G401.6 (cell line): ENCODE results near the gene OSMR.

Experiments used
- FAIRE-seq: peaks from 2 replicates; lab custom pipeline; 2012; peaks lifted over from hg19 to GRCh38; lab: Jason Lieb, UNC

OSMR gene

DNA sequence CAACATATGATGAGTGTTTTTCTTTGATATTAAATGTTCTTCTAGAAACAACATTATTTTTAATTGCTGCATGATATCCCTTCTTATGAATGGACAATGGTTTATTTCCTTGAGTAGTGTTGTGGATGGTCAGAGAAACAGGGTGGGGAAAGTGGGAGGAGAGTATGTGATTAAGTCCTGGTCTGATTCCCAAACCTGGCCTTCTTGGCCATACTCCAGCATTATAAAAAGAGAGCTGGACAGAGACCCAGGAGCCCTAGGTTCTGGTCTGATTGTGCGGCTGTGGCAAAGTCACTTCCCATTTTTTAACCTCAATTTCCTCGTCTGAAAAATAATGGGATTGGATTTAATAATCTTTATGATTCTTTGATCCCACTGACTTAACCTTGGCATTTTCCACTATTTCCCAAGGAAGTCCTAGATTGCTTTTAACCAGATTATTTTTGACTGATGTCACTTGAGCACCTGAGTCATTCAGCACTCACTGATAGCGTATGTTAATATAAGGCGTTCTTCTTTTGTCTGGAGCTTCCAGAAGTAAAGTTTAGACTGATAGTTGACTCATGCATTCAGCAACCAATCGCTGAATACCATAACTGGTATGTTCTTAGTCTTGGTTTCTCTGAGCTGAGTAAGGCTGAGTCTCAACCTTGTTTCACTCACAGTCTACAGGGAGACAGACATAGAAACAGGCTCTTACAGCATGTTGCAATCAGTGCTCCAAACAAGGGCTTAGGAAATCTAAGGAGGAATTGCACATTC, 26.2 kb downstream of the OSMR start:
- no peak for FAIRE-seq

DNA sequence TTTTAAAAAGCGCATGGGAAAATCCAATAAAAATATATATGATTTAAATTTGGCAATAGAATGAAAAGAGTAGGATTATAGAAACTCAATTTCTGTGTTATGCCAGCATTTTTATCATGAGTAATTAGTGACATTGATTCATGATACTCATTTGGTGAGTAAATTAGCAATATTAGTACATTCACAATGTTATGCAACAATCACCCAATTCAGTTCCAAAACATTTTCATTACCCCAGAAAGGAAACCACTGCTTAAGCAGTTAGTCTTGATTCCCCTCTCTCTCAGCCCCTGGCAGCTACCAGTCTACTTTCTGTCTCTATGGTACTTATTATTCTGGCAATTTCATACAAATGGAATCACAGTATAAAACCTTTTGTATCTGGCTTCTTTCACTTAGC, 27.0 kb downstream of the OSMR start:
- FAIRE-seq: no peak

DNA sequence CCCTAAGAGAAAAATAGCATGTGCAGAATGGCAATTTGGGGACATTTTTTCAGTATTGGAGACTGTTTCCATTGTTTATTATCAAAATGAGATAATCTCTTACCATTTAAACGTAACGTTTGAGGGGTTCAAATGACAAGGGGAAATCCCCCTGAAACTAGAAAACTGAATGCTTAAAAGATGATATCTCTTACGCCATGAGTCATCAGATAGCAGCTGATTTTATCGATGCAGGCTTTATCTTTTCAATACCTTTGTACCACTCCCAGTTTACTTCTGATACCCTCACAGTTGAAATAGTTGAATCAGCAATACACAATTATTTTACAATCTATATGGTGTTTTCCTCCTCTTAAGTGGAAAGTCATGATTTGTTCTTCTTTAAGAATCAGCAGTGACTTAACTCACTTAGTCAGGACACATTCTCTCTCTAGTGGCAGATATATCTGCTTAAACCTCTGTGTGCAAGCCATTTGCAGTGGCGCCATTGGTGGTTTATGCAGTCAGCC, 29.2 kb downstream of the OSMR start:
- FAIRE-seq: no peak

DNA sequence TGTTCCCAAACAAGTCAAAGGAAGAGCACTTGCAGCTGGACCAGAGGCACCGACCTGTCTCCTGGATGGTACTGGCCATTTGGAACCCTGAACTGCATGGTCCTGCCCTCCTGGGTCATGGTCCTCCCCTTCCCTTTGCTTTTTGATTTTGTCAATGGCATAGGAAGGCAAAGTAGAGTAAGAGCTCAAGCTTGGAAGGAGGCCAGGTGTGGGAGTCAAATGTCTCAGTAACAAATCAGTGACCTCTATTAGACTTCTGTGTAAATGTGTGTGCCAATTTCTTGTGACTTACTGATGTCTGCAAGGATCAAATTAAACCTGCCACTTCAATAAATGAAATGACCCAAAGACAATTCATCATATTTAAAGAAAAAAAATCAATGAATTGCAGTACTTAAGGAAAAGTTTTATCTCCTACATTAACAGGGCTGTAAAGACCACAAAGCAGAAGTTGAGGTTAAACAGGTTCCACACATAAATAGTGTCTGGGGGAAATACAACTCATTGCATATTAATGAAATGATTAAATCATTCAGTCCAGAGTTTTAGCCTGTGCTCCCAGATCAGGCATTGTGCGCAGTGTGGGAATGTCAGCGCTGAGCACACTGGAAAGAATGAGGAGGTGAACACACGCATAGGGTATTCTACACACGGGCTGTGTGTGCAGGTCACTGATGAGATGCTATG, 32.7 kb downstream of the OSMR start:
- no peak for FAIRE-seq

DNA sequence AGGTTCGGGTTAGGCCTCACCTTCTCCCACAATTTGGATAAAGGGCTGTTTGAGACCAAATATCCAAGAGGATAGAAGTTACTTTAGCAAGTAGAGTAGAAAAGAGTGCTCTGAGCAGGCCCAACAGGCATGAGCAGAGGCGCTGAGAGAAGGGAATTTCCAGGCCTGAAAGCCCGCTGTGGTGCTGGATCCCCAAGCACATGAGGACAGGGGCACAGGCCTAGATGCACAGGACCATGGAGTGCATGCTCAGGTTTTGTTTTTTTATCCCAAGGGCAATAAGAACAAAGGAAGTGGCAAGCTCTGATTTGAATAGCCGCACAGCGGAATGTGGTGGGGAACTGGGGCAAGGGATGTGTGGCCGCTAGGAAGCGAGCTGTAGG, 33.3 kb downstream of the OSMR start:
- FAIRE-seq: no peak

DNA sequence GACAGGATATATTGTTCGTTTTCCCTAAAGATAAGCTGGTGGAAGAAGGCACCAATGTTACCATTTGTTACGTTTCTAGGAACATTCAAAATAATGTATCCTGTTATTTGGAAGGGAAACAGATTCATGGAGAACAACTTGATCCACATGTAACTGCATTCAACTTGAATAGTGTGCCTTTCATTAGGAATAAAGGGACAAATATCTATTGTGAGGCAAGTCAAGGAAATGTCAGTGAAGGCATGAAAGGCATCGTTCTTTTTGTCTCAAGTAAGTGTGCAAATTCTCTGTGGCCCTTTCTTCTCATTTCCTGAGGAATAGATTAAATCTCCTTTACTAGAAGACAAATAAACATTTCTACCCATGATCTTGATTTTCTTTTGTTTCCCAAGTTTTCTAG, 38.0 kb downstream of the OSMR start:
- FAIRE-seq: no peak

DNA sequence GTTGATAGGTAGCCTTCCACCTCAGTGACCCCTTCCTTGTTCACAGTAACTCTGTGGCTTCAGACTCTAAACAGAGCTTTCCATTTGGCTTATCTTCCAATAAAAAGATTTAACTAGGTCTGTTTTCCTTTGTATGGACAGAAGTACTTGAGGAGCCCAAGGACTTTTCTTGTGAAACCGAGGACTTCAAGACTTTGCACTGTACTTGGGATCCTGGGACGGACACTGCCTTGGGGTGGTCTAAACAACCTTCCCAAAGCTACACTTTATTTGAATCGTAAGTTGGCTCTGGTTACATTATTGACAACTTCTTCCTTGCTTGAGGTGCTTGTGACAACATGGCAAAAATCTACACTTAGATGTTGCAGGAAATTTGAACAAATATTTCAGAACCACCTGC, 39.4 kb downstream of the OSMR start:
- FAIRE-seq: no peak

DNA sequence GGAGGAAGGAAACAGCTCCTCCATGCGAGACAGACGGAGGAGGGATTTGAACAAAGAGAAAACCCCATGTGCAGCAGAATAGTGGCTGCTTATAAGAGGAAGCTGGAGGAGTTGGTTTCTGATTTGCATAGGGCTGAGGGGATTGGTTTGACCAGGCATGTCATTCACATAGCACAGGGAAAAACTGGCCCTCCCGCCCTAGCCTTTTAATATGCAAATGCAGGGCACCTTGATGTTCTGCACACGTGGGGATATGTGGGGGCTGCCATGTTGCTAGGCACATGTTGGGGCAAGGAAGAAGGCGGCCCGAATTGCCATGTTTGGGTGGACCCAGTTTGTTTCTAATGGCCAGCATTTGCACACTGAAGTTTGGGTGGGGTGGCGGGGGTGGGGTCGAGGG, 42.2 kb downstream of the OSMR start:
- no peak for FAIRE-seq

DNA sequence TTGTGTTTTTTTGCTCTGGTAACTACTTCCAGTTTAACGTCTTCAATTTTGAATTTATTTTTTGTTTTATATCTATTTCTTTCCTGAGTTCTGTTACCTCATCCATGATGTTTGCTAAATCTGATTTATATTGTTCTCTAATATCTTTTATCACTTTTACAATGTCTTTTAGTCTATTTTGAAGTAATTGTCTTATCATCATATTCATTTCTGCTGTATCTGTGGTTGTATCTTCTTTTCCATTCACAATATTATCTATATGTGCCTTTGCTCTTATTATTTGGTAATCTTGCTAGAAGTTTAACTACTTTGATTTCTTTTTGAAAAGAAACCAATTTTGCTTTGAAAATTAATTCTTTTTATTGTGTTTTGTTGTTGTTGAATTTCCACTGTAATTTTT, 43.6 kb downstream of the OSMR start:
- no peak for FAIRE-seq

DNA sequence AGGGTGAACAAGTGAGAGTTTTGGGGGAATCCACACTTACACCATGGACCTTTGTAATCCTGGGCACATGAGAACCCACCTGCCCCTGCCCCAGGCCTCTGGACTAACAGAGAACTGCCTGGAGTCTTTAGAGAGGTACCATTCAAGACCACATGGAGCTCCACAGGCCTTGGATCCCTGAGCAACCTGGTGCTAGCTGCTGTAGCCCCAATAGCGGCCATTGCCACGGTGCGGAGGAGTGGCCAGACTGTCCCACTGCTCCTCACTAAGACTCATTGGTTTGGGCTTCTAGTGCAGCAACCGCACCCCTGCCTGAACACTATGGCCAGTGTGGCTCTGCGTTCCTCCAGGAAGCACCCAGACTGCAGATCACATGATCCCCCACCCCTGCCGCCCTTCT, 45.8 kb downstream of the OSMR start:
- FAIRE-seq: no peak

DNA sequence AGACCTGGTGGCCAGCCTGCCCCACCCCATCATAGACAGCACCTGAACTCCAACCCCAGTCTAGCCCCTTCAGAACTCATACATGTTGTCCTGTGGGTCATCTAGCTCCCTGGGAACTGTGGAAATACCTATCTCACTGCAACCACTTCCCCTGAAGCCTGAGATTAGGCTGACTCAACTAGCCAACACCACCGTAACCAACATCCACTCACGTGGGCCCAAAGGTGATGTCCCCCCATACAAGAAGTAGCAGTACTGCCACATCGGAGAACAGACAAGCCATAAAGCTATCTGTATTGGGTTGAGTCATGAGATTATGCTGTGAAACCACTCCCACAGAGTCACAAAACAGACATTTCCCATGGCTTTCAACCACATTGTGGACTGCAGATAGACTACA, 46.6 kb downstream of the OSMR start:
- no peak for FAIRE-seq

DNA sequence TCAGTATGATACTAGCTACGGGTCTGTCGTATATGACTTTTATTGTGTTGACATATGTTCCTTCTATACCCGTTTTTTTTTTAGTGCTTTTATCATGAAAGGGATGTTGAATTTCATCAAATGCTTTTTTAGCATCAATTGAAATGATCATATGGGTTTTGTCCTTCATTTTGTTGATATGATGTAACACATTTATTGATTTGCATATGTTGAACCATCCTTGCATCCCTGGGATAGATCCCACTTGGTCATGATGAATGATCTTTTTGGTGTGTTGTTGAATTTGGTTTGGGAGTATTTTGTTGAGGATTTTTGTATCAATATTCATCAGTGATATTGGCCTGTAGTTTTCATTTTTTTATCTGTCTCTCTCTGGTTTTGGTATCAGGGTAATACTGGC, 50.9 kb downstream of the OSMR start:
- FAIRE-seq: no peak

DNA sequence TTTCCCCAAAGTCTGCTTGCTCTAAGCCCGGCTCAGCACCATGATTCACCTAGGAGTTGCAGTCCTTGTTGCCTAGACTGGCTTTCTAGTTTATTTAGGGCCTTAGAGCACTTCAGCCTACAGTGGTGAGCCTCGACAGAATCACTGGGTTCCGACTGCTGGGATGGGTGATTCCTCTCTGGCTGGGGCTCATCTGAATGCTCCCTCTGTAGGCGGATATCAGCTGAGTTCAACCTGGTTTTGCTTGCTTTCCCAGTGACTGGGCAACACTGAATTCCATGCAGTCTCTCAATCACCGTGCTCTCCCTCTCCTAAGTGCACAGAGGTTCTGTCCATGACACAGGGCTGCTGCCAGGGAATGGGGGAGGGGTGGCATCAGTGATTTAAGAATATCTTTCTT, 54.1 kb downstream of the OSMR start:
- FAIRE-seq: no peak

DNA sequence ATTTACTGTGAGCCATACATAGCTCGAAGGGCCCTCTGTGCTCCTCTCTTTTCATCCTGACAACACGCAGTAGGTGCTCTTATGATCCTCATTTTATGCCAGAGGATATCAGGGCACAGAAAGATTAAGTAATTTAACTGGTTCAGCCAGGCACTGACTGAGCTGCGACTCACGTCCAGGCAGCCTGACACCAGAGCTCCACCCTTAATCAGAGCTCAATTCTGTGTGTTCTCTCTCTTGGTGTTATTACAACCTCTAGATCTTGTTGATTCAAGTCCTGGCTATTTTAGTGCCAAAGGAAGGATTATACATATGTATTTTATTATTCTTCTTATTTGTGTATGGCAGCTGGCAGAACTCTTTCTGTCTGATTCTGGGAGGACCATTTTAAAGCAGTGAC, 59.7 kb downstream of the OSMR start:
- FAIRE-seq: no peak

DNA sequence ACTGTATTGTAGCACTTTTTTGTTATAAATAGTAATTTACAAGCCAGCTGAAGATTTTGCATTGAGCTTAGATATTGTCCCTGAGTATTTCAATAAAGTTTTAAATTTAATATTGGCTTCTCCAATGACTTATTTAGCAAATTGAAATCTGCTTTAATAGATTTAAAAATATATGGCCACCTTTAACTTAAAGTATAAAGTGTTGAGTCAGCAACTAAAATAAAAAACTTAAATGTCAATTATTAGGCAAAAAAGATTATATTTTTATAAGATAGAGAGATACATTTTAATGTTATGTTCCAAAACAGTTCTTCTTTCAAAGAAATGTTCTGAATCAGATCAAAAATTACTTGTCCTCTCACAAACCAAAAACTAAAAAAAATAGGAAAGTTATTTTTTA, 60.7 kb downstream of the OSMR start:
- FAIRE-seq: no peak

DNA sequence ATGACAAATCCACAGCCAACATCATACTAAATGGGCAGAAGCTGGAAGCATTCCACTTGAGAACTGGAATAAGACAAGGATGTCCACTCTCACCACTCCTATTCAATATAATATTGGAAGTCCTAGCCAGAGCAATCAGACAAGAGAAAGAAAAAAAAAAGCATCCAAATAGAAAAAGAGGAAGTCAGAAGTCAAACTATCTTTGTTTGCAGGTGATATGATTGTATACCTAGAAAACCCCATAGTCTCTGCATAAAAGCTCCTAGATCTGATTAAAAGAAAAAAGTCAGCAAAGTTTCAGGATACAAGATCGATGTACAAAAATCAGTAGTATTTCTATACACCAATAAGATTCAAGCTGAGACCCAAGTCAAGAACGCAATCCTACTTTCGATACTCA, 66.1 kb downstream of the OSMR start:
- FAIRE-seq: no peak

DNA sequence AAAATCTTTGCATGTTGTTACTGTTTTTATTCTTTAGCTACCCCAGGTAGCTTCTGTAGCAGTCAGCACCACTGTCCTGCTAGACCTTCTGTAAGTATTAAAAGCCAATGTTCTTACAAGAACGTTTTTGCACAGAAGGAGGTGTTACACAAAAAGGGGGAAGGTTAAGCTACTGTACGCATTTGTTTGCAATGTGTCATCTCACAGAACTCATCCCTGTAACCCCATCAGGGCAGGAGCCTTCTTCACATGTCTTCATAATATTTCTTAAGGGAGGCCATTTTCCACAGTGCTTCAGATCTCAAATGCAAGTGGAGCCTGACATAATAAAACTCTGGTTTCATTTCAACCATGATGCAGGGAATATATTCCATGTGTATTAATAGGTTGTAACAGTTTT, 67.9 kb downstream of the OSMR start:
- FAIRE-seq: no peak

DNA sequence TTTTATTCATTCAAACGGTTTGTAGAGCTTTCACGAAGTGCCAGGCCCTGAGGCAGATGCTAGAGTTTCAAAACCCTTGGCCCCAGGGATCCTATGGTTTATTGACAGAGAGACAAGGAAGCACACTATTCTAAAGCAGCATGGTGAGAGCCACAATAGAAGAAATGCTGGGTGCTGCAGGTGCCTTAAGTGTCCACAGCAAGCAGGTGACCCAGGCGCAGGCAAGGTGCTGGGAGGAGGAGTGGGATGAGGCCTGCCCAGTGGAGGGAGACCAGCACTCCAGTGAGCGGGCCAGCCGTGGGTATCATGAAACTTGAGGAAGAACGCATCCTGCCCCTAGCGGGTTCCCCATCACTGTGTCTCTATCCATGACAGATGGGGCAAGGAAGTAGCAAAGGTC, 71.0 kb downstream of the OSMR start:
- no peak for FAIRE-seq

DNA sequence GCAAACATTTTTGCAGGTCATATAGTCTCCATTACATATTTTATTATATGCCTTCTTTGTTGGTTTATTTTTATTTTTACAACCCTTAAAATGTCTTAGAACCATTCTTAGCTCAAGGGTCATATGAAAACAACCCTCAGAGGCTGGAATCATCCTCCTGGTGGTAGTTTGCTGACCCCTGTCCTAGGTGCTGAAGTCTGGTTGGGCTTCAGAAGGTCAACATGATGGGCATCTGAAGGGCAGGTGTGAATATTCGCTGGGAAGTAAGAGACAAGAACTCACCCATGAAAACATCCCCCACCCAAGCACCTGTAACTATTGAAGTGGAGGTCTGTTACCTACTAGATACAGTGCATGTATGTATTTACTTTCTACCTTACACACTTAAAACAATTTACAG, 75.4 kb downstream of the OSMR start:
- no peak for FAIRE-seq

DNA sequence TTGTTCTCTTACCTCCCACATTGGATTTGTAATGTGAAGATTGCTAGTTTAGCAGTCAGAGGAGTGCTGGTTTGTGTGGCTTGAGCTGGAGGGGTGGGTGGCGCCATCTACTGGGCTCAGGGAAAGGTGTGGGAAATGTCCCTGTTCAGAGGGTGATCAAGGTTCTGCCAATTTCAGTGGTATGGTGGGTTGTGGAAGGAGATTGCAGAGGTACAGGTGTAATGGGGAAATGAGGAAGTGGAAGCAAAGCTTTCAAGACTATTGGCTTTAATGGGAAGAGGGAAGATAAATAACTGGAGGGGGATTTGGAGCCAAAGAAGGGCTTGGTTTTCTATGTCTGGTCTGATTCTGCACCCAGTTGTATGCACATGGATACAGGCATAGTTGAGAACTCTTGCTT, 76.4 kb downstream of the OSMR start:
- no peak for FAIRE-seq

DNA sequence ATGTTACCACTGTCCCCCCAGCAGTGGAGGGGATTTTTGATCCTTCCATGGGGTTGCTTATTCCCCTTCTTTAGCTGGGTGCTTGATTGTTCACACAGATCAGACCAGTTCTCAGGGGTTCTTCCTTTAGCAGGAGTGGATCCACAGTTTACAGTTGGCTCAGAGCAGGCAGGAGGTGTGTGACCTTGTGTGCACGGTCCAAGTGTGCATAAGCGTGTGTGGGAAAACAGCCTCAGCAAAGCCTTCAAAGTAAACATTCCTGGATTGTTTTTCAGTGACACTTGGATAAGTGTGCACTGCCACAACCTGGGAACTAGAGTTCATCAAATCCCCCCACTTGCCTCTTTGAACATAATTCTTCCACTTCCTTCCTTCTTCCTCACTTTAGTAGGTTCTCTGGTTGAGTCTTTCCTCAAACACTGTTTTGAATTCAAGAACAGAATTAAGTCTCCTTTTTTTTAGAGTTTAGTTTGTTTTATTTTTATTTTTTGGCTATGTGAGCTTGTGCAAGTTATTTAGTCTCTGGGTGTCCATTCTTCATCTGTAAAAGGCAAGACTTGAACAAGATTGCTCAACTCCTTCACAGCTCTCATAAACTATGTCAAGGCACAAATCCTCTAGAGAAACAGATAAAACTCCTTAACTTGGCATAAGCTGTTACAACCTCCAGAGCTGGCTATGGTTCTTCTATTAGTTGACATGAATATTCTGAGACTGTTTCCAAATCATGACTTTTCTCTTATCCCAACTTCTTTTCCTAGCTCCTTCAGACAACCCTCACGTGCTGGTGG, 78.0 kb downstream of the OSMR start:
- no peak for FAIRE-seq

DNA sequence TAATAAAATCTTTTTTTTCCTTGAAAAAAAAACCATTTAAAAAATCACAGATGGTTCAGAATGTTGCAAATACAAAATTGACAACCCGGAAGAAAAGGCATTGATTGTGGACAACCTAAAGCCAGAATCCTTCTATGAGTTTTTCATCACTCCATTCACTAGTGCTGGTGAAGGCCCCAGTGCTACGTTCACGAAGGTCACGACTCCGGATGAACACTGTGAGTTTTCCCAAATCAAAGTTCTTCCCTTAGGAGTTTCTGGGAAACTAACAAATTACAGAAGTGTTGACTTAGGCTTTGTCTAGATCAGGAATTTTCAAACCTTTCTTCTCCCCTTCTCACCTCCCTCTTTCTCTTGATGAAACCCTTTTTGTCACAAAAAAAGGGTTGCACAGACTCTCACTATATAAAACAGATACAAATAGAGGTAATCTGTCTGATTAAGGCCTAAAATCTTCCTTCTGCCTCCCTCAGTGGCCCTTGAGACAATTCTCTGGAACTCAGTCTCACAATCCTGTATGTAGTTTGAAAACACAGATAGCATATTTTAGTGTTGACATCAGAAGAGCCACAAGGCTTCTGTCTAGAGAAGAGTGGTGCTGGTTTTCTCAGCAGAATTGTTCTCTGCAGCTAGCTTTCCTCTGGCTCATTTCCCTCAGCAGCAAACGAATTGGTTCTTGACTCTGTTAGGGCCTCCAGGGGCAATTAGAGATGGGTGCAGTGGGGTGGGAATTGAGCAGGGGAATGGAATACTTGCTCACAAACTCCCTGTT, 79.5 kb downstream of the OSMR start:
- no peak for FAIRE-seq

DNA sequence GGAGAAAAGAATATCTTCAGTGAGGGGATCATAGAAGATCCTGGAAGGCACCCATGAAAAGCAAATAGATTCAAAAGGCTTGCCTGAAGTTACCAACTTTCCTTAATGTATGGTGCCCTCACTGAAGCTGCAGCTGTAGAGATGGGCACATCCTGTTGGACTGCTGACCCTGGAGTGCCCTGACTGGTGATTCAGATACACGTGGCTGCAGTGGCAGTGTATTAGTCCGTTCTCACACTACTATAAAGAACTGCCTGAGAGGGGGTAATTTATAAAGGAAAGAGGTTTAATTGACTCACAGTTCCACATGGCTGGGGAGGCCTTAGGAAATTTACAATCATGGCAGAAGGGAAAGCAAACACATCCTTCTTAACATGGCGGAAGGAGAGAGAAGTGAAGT, 80.3 kb downstream of the OSMR start:
- no peak for FAIRE-seq
